GM23248 (cell line): Measurements from ENCODE around the gene NFATC2. TPM values are rescaled to one million over a fixed set of nuclear protein-coding genes. Genes with fewer than 3 reads are reported as not detected.

Experiments used
- DNase-seq: peaks from one replicate; pipeline ENCODE4 v3.0.0-alpha.2; 2015
- H2AFZ ChIP-seq: fragments of 200-600 bp; sonication (generic); 2 replicates; pipeline ENCODE4 v1.6.1; 2016; ENCODE audit warnings: antibody characterized with exemption
- H3F3A ChIP-seq: fragments of 200-600 bp; sonication (generic); 2 replicates; pipeline ENCODE4 v1.6.1; 2016; ENCODE audit warnings: mild to moderate bottlenecking, antibody characterized with exemption, mixed run types; ENCODE audit not compliant: insufficient read depth
- H3K27ac ChIP-seq: fragments of 200-600 bp; sonication (generic); 2 replicates; pipeline ENCODE4 v1.5.1; 2016; ENCODE audit warnings: mild to moderate bottlenecking
- H3K27me3 ChIP-seq: fragments of 200-600 bp; sonication (generic); replicated peaks from 2 replicates; pipeline ENCODE4 v1.6.1; 2016; ENCODE audit warnings: mild to moderate bottlenecking; ENCODE audit not compliant: insufficient read depth
- H3K36me3 ChIP-seq: fragments of 200-600 bp; sonication (generic); 2 replicates; pipeline ENCODE4 v1.6.1; 2016; ENCODE audit warnings: low read depth, mild to moderate bottlenecking
- H3K4me1 ChIP-seq: fragments of 200-600 bp; sonication (generic); 2 replicates; pipeline ENCODE4 v1.6.1; 2016; ENCODE audit warnings: mild to moderate bottlenecking; ENCODE audit not compliant: insufficient read depth
- H3K4me2 ChIP-seq: fragments of 200-600 bp; sonication (generic); one replicate; pipeline ENCODE4 v1.6.1; 2016; ENCODE audit warnings: mild to moderate bottlenecking; ENCODE audit not compliant: unreplicated experiment
- H3K4me3 ChIP-seq: fragments of 200-600 bp; sonication (generic); 2 replicates; pipeline ENCODE4 v1.5.1; 2016; ENCODE audit warnings: mild to moderate bottlenecking
- H3K79me2 ChIP-seq: fragments of 200-600 bp; sonication (generic); 2 replicates; pipeline ENCODE4 v1.6.1; 2016; ENCODE audit warnings: mild to moderate bottlenecking; ENCODE audit not compliant: insufficient read depth
- H3K9ac ChIP-seq: fragments of 200-600 bp; sonication (generic); 2 replicates; pipeline ENCODE4 v1.6.1; 2016; ENCODE audit warnings: mild to moderate bottlenecking
- H3K9me2 ChIP-seq: fragments of 200-600 bp; sonication (generic); 2 replicates; pipeline ENCODE4 v1.6.1; 2016; ENCODE audit warnings: mixed run types, mild to moderate bottlenecking, moderate library complexity; ENCODE audit not compliant: insufficient read depth
- H3K9me3 ChIP-seq: fragments of 200-600 bp; sonication (generic); one replicate; pipeline ENCODE4 v1.6.1; 2017; ENCODE audit warnings: low read depth
- H4K20me1 ChIP-seq: fragments of 200-600 bp; sonication (generic); 2 replicates; pipeline ENCODE4 v1.6.0; 2016; ENCODE audit not compliant: insufficient read depth
- EZH2 ChIP-seq: fragments of 200-600 bp; sonication (generic); IDR thresholded peaks from 2 replicates; pipeline ENCODE4 v1.6.1; 2018; ENCODE audit warnings: antibody characterized with exemption, mild to moderate bottlenecking; ENCODE audit not compliant: insufficient read depth, poor library complexity, severe bottlenecking
- EZH2phosphoT487 ChIP-seq: fragments of 200-600 bp; sonication (generic); IDR thresholded peaks from 2 replicates; pipeline ENCODE4 v1.6.1; 2018; ENCODE audit warnings: antibody characterized with exemption, moderate library complexity, mild to moderate bottlenecking, low read depth; ENCODE audit not compliant: insufficient read depth
- WGBS, 2 experiments: methylation state at CpG; one replicate each; pipeline ENCODE4 v1.1.6; 2015 to 2017; ENCODE audit warnings: low lambda C conversion rate in 2 of 2, low coverage in 1 of 2; ENCODE audit errors: missing lambda C conversion rate in 2 of 2; 5-methylcytosine and 5-hydroxymethylcytosine counted together
- in situ Hi-C: fragments of 300-500 bp; cut with MboI; formaldehyde crosslinking; loops from 2 replicates; pipeline ENCODE4 v1.15.0; 2020
- polyA plus RNA-seq: library from polyadenylated mRNA; unstranded; fragments of >200 nt; fragmentation: Nextera tagmentation; extraction: Ambion mirVana; gene quantifications from 2 replicates; pipeline ENCODE4 v1.2.1, GENCODE V29; 2016
- total RNA-seq: library from RNA; depleted of rRNA; stranded (reverse); fragments of >200 nt; shearing (Covaris generic); gene quantifications from 2 replicates; pipeline ENCODE4 v1.2.3, GENCODE V29; 2014

NFATC2 gene
- total and polyA plus RNA-seq, 2 experiments from 2014 or later: 0.11 to 0.14 TPM

DNA sequence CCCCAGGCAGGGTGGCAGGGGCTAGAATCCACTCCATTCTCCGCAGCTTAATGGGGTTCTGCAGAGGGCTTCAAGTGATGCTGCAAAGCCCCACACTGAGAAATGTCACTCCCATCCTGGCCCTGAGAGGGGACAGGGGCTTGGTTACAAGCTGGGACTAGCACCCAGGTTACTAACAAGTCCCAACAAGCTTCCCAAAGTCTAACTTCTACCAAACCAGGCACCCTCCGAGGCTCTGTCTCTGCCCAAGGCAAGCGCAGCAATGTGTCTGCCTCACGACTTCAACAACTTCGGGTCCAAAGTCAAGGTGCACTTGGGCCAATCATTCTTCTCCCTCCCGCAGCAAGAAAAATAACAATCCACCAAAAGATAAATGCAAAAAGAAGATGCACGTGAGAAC, 45.6 kb downstream of the NFATC2 start:
- 84 to 85% methylated on average over 7 of the region's 7 CpGs for WGBS, 2 experiments
- TF ChIP-seq EZH2phosphoT487 (no peak), EZH2 (no peak)
- Histone ChIP-seq H3K4me2 (no peak overlapping the region), H3K9ac (no peak overlapping the region), H3F3A (no peaks in the 10 kb centered on the region), H3K4me1 (0 out of 2 replicates have a peak, but pooled peaks cover 4% of the 10 kb centered on the region), H3K9me2 (no peaks in the 10 kb centered on the region), H4K20me1 (no peaks in the 10 kb centered on the region), H3K27ac (no peak overlapping the region), H3K27me3 (peaks cover 7% of the 10 kb centered on the region; the same call in 1 of the 2 replicates), H2AFZ (no peak overlapping the region), H3K9me3 (no peaks in the 10 kb centered on the region), H3K4me3 (no peak overlapping the region), H3K36me3 (no peaks in the 10 kb centered on the region), H3K79me2 (no peaks in the 10 kb centered on the region)
- no peak for DNase-seq
- in situ Hi-C loops: no loop called here

DNA sequence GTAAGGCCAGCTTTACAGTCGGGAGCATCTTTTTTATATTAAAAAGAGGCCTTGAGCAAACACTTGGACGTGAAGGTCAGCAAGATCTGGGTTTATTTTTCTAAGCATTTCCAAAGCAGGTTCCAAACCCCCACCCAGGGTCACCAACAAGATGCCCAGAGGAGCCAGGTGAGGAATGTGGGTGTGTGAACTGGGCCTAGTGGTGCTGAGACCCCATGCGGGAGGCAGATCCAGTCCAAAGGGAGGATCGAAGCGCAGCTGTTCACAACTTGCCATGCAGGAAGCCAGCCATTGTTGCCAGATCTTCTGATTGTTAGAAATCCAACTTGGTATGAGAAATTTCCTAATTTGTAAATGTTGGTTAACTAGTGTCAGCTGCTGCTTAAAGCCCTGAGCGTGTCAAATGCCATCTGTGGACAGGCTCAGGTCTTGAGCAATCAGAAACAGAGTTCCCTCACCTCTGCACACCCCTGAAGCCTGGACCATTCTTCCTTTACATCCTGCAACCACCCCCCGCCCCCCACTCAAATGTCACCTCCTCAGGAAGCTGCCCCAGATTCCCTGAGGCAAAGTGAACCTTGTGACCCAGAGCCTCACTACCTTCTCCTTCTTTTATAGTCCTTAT, 46.5 kb downstream of the NFATC2 start:
- DNase-seq: peak; percentile 6
- Histone ChIP-seq H3F3A (no peaks in the 10 kb centered on the region), H3K27ac (no peak overlapping the region), H3K9me3 (no peaks in the 10 kb centered on the region), H3K4me1 (0 out of 2 replicates have a peak, but pooled peaks cover 4% of the 10 kb centered on the region), H3K36me3 (no peaks in the 10 kb centered on the region), H2AFZ (no peak overlapping the region), H4K20me1 (no peaks in the 10 kb centered on the region), H3K4me3 (no peak overlapping the region), H3K9me2 (no peaks in the 10 kb centered on the region), H3K9ac (no peak overlapping the region), H3K27me3 (peaks cover 7% of the 10 kb centered on the region; the same call in 1 of the 2 replicates), H3K4me2 (no peak overlapping the region), H3K79me2 (no peaks in the 10 kb centered on the region)
- in situ Hi-C loops: no loop called here
- 41 to 56% methylated on average over 7 of the region's 7 CpGs for WGBS, 2 experiments
- no peak for TF ChIP-seq EZH2
- no peak for TF ChIP-seq EZH2phosphoT487

DNA sequence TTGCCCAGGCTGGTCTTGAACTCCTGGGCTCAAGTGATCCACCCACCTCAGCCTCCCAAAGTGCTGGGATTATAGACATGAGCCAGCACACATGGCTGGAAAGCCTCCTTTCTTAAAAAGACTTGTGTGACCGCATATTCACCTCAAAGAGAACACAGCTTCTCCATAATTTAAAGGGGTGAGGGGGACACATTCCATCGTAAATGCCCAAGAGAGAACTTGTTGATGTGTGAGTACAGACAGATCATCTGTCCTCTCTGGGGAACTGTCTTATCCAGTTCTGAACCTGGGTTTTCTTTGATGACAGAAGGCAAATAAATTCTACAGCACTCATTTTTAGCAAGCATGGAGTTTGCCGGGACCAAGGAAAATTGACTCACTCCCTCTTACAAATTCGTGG, 47.2 kb downstream of the NFATC2 start:
- Histone ChIP-seq H3K79me2 (no peaks in the 10 kb centered on the region), H3K4me1 (0 out of 2 replicates have a peak, but pooled peaks cover 4% of the 10 kb centered on the region), H3K36me3 (no peaks in the 10 kb centered on the region), H3K9me3 (no peaks in the 10 kb centered on the region), H4K20me1 (no peaks in the 10 kb centered on the region), H3K9me2 (no peaks in the 10 kb centered on the region), H3K27ac (no peak overlapping the region), H3K27me3 (peaks cover 7% of the 10 kb centered on the region; the same call in 1 of the 2 replicates), H2AFZ (no peak overlapping the region), H3K4me3 (no peak overlapping the region), H3F3A (no peaks in the 10 kb centered on the region), H3K9ac (no peak overlapping the region), H3K4me2 (no peak overlapping the region)
- WGBS, 2 experiments: 68 to 79% methylated on average over 4 of the region's 4 CpGs
- in situ Hi-C loops: no loop called here
- TF ChIP-seq EZH2phosphoT487: no peak
- no peak for TF ChIP-seq EZH2
- no peak for DNase-seq

DNA sequence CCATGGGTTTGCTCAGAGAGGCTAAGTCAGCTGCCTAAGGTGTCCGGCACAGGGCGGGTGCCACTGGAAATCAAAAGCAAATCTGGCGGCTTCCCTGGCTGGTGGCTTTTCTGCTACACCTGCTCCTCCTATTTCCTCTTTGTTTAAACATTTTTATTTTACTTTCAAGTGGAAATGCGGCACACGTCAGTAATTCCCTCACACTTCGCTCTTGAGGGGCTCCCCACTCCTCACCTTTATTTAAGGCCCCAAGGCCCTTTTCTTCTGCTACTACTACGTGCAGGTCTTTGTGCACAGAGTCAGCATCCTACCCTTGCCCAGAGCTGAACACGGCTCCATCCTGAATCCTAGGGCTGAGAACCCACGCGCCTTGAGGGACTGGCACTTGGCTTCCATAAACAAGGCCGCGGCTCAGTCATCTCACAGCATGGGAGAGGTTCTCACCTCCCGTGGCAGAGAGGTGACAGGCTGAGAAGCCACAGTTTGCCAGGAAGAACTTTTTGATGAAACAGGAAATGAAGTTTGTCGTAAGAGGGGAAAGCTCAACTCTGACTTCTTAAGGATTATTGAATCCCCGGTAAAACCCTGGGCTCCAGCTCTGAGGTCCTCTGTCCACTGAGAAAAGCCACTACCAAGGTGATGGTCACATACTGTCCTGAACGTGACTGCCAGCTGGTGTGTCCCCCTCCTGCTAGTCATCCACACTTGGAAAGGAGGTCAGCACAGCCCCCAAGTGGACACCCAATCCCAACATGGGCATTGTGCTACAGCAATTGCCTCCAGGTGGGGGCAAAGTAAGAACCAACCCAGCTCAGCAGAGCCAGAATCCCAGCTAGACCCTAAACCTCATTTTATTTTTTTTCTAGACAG, 48.0 kb downstream of the NFATC2 start:
- 96 to 97% methylated on average over 16 of the region's 16 CpGs for WGBS, 2 experiments
- in situ Hi-C loops: no loop called here

More for the DNA sequence above, 48.0 kb downstream of the NFATC2 start:
- no peaks in the 10 kb centered on the region for H4K20me1 ChIP-seq
- no peak overlapping the region for H3K9ac ChIP-seq
- no peak for DNase-seq
- no peaks in the 10 kb centered on the region for H3K9me2 ChIP-seq
- 0 out of 2 replicates have a peak, but pooled peaks cover 4% of the 10 kb centered on the region for H3K4me1 ChIP-seq
- H3K4me2 ChIP-seq: no peak overlapping the region
- no peaks in the 10 kb centered on the region for H3K79me2 ChIP-seq
- H3K4me3 ChIP-seq: no peak overlapping the region
- H3F3A ChIP-seq: no peaks in the 10 kb centered on the region
- peaks cover 7% of the 10 kb centered on the region; the same call in 1 of the 2 replicates for H3K27me3 ChIP-seq
- no peak overlapping the region for H3K27ac ChIP-seq
- no peaks in the 10 kb centered on the region for H3K36me3 ChIP-seq
- H2AFZ ChIP-seq: no peak overlapping the region
- no peak for TF ChIP-seq EZH2phosphoT487
- no peak for TF ChIP-seq EZH2
- no peaks in the 10 kb centered on the region for H3K9me3 ChIP-seq
